ENCODE data around the gene LRRC2. TPM values are rescaled to one million over a fixed set of nuclear protein-coding genes. Genes with fewer than 3 reads are reported as not detected.

LRRC2 gene
- total and polyA plus RNA-seq, 2 of the 13 experiments (the other 11 are each of a cell fraction or from before 2014, with no cell fraction given): 0.27 to 0.58 TPM

- Histone ChIP-seq H3K4me1 (ENCODE audit: insufficient read depth, low read length) (no peaks in the 10 kb centered on the region), H3K9me3 (ENCODE audit: low read length) (no peaks in the 10 kb centered on the region), H3K36me3 (replicated peaks in 1 of 2; ENCODE audit: control insufficient read depth in 1 of 2, insufficient read depth in 2 of 2, low read length in 2 of 2) (no peaks in the 10 kb centered on the region), H3K4me2 (ENCODE audit: low read depth, low read length) (no peak overlapping the region), H3K79me2 (ENCODE audit: insufficient read depth, low read length) (no peaks in the 10 kb centered on the region), H3K27ac (ENCODE audit: extremely low read length, insufficient read depth, low read length) (no peak overlapping the region), H3K9ac (ENCODE audit: insufficient read depth, low read depth, low read length) (no peak overlapping the region), H4K20me1 (ENCODE audit: insufficient read depth, low read length) (no peaks in the 10 kb centered on the region), H3K4me3 (replicated peaks in 1 of 3; ENCODE audit: insufficient read depth in 1 of 3, low read depth in 2 of 3, low read length in 3 of 3) (no peak overlapping the region), H2AFZ (ENCODE audit: low read length) (no peak overlapping the region), H3K27me3 (ENCODE audit: control insufficient read depth in 1 of 2, insufficient read depth in 2 of 2, low read length in 2 of 2) (no peaks in the 10 kb centered on the region)
- in situ Hi-C loops (cut with HindIII; ENCODE audit: extremely low pct_ligation_motif_present, low pct_unique_long_range_greater_than_20kb): no loop called here
- TF ChIP-seq SPEN (CRISPR knock-in tag; IDR thresholded peaks at IDR 0.05; ENCODE audit: low read depth): no peak
- TF ChIP-seq BRD4 (CRISPR knock-in tag; IDR thresholded peaks at IDR 0.05): no peak
- TF ChIP-seq ZNF709 (CRISPR knock-in tag; IDR thresholded peaks at IDR 0.05): no peak
- no peak for TF ChIP-seq PAX8 (CRISPR knock-in tag; IDR thresholded peaks at IDR 0.05; ENCODE audit: borderline replicate concordance)
- no peak for TF ChIP-seq DNMT3B (CRISPR knock-in tag; conservative IDR thresholded peaks at IDR 0.05)
- no peak for TF ChIP-seq POGZ (CRISPR knock-in tag; IDR thresholded peaks at IDR 0.05)
- TF ChIP-seq SRSF4 (IDR thresholded peaks at IDR 0.05; ENCODE audit: low read depth, low read length, poor library complexity, severe bottlenecking): no peak
- TF ChIP-seq ZNF562 (CRISPR knock-in tag; IDR thresholded peaks at IDR 0.05; ENCODE audit: borderline replicate concordance): no peak
- TF ChIP-seq IRF2 (CRISPR knock-in tag; IDR thresholded peaks at IDR 0.05): no peak
- no peak for TF ChIP-seq RFX5 (IDR thresholded peaks at IDR 0.05; ENCODE audit: low read depth, low read length)
- TF ChIP-seq ETV6 (CRISPR knock-in tag; conservative IDR thresholded peaks at IDR 0.05): no peak
- TF ChIP-seq FOXK2 (IDR thresholded peaks at IDR 0.05): no peak
- no peak for TF ChIP-seq AKAP8 (CRISPR knock-in tag; IDR thresholded peaks at IDR 0.05)
- TF ChIP-seq NFE2L2 (IDR thresholded peaks at IDR 0.05; ENCODE audit: low read length): no peak
- TF ChIP-seq LBX2 (CRISPR knock-in tag; IDR thresholded peaks at IDR 0.05; ENCODE audit: borderline replicate concordance): no peak
- CTCF ChIA-PET (ENCODE audit: low intra/inter-chr PET ratio, low total read pairs): no interaction called here
- intact Hi-C loops (cut with micrococcal nuclease; ENCODE audit: unreplicated experiment): no loop called here
- POLR2A ChIA-PET: no interaction called here
- BruUV-seq (replicated peaks): no TSS peak
- 74% methylated on average over 1 of the region's 1 CpG for WGBS (ENCODE audit: low lambda C conversion rate)
- DNase-seq (ENCODE audit: low spot score): no peak
- no peak for FAIRE-seq
- no peak for ATAC-seq
These were observed 19.1 kb downstream of the LRRC2 start for GRCh38 chr3:46546896-46547440.

Measured in HepG2 (cell line).